G401 (cell line): ENCODE data around the gene SNAP47. TPM values are rescaled to one million over a fixed set of nuclear protein-coding genes. Genes with fewer than 3 reads are reported as not detected.
A peak's percentile ranks its signal among the peaks of the same experiment; 100 is the strongest.

Experiments
- DNase-seq: peaks from one replicate; pipeline ENCODE4 v3.0.0-alpha.2; 2015; ENCODE audit warnings: low spot score
- in situ Hi-C: cut with HindIII; loops from 2 replicates; pipeline ENCODE4 v1.10.0; 2016; ENCODE audit warnings: low sequenced_read_pairs, mixed read lengths
- total RNA-seq: library from RNA; depleted of rRNA; stranded (reverse); fragments of >200 nt; shearing (Covaris generic); gene quantifications from 2 replicates; pipeline ENCODE4 v1.2.3, GENCODE V29; 2014

Gene SNAP47
- total RNA-seq, 1 experiment from 2014 or later: 72.9 TPM

DNA sequence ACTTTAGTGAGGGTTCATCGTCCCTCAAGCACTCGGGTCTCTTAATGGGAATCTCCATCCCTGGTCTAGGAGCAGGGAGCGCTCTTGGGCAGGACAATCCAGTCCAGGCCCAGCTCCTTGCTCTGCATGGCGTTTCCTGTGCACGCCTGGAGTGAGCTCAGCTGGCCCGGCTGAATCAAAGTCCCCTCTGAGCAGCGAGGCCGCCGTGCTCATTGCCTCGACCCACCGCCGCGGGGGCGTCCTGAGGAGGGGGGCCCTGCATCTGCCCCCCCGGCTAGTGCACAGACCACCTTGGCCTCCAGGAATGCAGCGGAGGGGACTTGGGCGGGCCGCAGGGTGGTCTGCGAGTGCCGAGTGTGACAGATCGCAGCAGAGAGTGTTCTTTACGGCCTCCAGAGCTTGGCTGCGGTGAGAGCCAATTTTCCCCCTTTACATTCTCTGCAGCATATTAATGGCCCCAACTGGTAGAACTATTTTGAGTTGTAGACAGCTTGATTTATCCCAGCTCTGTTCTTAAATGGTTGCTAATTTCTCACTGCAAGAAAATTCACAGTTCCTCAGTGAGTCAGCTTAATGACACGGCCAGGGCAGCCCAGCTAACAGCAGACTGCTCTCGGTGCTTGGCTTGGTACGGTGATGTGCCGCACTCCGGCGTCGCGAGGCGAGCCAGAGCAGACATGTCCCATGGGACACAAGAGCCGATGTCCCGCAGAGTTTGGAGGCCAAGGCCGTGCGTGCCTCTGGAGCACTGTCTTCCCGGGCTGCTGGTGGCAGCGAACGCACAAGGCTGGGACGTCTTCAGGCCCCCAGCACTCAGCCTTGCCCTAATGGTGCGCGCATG is 39.8 kb downstream of the SNAP47 start:
- in situ Hi-C loops: loop anchor here (25.0 kb wide), 1 partner anchor 162 kb away; the partner anchor contains the start of gene WNT9A
- no peak for DNase-seq

DNA sequence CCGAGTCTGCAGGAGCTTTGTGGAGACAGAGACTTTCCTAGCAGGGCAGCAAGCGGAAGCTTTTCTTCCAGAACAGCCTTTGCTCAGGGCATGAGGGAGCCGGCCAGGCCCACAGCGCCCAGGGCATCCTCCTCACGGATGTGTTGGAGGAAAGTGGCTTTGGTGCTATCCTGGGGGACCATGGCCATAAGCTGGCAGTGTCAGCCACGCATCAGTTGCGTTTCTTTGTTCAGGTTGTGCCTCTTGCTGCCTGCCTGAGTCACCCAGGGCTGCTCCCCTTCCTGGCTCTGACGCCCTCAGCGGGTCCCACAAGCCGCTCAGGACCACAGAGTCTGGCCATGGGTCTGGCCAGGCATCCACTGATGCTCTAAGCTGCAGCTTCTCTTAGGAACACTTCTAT is 40.6 kb downstream of the SNAP47 start:
- DNase-seq: no peak
- in situ Hi-C loops: no loop called here

- no peak for DNase-seq
- in situ Hi-C loops: no loop called here
Measured at GRCh38 chr1:227776331-227776771, 41.1 kb downstream of the SNAP47 start.

GRCh38 chr1:227777156-227777555 is 41.9 kb downstream of the SNAP47 start:
- no peak for DNase-seq
- in situ Hi-C loops: no loop called here

DNA sequence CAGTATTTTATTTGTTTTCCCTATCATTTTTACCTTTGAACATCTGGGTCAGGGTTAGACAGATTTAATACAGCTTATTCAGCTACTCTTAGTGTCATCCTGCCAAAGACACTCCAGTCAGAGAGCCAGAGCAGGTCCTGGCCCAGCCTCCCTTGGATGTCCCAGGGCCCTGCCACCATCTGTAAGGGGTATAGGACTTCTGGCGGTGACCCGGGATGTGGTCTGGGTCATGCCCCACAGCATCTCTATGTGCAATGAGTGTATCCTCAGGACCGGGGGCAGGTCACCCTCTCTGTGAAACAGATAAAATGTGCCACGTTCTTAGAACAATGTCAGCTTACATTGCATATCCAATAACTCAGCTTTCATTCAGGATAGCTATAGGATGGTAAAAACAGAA is 42.4 kb downstream of the SNAP47 start:
- no peak for DNase-seq

DNA sequence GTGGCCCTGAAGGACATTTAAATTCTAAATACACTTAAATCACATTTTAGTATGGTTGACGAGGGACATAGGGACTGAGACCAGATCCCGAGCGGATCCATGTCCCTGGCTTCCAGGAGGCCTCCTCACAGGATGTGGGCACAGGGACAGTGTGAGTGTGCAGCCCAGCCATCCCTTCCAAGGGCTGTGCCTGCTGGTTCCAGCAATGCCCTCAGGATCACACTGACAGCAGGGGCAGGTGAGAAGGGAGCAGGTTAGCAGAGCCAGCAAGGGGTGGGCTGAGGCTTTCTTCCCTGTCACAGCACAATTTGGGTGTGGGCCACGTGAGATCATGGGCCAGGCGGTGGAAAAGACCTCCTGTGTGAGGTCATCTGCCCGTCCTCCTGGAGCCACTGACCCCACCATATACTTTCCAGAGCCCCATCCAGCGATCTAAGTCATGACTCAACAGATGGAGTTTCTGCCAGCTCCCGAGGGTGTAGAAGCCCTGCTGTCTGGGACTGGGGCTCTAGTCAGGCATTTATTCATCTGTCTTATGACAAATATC is 43.2 kb downstream of the SNAP47 start:
- in situ Hi-C loops: no loop called here
- peak; percentile 52 for DNase-seq

More for the DNA sequence above, 42.4 kb downstream of the SNAP47 start:
- in situ Hi-C loops: no loop called here

GRCh38 chr1:227779021-227779441 is 43.8 kb downstream of the SNAP47 start:
- DNase-seq: peak; percentile 38
- in situ Hi-C loops: no loop called here

DNA sequence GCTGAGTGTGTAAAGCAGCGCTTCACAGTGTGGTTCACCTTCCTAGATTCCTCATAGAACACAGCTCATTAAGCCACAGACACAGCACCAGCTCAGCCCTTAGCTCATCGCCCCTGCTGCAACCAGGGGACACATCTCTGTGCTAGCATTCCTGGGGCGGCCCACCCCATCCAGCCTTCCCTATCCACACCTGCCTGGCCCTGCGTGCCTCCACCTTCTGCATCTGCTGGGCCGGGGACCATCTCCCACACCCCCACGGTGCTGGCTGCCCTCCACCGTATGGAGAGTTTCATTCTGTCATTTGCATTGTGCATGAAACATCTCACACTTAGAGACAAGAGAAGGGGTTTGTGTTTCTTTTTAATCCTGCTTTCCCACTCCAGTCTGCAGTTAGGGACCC is 44.5 kb downstream of the SNAP47 start:
- DNase-seq: peak; percentile 16
- in situ Hi-C loops: no loop called here

DNA sequence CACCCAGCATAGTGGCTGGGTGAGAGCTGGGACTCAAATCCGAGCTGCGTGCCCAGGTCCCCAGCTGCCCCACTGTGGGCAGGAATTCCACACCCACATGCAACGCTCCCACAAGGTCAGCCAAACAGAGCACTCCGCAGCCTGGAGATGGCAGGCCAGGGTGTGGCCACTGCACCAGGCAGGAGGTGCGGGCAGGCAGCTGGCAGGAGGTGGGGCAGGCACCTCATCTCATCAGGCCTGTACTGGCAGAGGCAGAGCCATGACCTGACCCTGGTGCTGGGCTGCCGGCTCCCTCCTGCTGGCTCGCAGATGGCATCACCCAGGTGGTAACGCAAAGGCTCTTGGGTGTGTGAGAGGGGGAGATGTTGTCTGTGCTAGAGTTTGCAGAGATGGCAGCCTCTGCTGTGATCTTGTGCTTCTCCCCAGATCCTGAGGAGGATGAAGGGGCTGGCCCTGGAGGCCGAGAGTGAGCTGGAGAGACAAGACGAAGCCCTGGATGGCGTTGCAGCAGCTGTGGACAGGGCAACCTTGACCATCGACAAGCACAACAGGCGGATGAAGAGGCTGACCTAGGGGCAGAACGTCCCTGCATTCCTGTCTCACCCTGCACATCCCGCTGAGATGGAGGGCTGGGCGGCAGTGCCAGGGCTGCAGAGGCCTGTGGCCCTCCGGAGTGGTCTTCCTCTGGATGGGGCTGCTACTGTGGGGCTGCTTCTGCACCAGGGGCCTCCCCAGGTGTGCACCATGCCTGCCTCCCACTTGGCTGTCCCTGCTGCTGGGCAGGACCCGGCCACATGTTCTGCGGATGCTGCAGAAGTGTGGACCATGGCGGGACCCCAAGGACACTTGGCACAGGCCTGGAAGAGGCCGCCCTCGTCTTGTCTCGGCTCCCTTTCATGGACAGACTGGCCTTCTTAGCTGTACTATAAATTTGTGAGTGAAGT is 45.1 kb downstream of the SNAP47 start:
- DNase-seq: peak; percentile 75
- in situ Hi-C loops: no loop called here

GRCh38 chr1:227781314-227781930 is 46.2 kb downstream of the SNAP47 start:
- in situ Hi-C loops: no loop called here
- no peak for DNase-seq

DNA sequence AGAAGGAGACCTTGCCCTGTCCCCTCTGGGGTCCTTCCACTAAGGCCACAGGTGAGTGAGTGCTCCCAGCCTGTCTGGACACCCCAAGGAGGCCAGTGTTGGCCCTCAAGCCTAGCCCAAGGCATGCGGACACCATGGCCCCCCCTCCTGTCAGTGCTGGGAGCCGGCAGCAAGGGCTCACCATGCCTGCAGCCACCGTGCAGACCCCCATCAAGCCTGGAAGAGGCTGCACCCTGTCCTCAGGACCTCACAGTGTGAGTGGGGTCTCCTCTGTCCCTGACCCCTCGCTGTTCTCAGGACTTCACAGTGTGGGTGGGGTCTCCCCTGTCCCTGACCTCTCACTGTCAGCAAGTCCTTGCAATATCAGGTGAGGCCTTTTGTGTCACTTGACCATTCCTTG is 47.0 kb downstream of the SNAP47 start:
- in situ Hi-C loops: no loop called here
- no peak for DNase-seq

- in situ Hi-C loops: no loop called here
- DNase-seq: no peak
Measured at GRCh38 chr1:227785094-227785804, 50.0 kb downstream of the SNAP47 start.

GRCh38 chr1:227785805-227786671 is 50.8 kb downstream of the SNAP47 start:
- in situ Hi-C loops: no loop called here
- DNase-seq: peak; percentile 45

DNA sequence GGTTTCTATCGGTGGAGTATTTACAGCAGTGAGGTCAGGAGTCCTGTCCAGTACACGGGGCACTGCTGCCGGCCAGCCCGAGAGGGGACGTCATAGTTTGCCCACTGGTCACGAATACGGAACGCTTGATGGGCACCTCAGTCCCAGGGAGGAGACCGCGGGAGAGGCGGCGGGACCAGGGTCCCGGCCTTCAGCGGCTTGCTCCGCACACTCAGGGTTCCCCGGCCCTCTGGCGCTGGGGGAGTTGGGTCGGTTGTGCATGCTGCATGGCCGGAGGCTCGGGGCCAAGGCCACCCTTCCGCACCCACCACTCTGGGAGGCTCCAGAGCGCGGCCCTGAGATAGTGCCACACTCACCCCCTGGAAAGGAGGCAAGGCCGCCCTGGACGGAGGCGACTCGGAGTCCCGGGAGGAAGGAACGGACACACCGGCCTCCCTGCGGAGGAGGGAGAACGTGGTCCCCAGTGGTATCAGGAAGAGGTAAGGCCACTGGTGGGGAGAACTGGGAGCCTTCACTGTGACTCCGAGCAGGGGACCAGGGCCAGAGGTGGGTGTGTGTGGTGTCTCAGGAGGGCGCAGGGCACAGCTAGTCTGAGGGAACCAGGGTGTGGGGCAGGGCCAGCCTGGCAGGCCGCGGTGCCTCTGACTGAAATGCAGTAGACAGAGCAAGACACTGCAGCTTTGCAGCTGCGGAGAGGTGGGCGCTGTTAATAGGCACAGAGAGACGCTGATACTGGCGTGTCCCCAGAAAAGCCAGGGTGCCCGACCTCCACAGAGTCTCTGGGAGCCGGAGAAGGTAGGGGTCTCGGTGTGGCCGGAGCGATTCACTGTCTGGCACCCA is 51.7 kb downstream of the SNAP47 start:
- DNase-seq: peak; percentile 47
- in situ Hi-C loops: no loop called here

DNA sequence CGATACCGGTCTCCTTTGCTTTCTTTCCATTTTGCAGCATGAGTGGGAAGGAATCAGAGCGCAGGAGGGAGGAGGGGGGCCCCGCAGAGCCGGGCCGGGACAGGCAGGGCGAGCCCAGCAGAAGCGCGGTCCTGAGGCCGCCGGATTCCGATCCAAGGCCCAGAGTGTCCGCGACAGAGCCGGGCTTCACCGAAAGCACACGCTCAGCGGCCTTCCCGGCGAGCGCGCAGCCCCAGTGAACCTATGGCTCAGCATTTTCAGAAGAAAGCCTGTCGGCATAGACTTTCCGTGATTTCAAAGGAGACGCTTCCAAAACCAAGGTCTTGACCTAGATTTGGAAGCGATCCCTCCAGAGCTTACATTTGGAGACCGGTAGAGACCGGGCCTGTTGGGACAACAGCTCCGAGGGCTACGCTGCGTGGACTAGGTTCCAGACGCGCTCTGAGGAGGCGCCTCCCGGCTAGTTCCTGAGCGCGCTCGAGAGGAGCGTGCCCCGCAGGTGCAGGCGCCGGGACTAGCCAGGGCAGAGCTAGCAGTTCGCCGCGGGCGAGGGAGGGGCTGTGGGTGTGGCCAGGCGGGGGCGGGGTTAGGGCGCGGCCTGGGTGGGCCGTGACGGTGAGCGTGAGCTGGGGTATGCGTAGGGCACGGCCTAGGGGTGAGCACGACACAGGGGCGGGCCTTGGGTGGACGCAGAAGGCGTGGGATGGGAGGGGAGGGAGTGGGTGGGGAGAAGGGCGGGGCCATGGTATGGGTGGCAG is 52.5 kb downstream of the SNAP47 start:
- in situ Hi-C loops: no loop called here

More for the DNA sequence above, 52.5 kb downstream of the SNAP47 start:
- DNase-seq: peak; percentile 98
